ENCODE measurements around the gene FGGY. TPM values are rescaled to one million over a fixed set of nuclear protein-coding genes. Genes with fewer than 3 reads are reported as not detected.

FGGY gene
- total RNA-seq, 2 experiments from 2014 or later = 5.6 to 8.1 TPM

GRCh38 chr1:59664166-59664565, 367.3 kb downstream of the FGGY start:
- intact Hi-C loops (cut with DNase I, micrococcal nuclease) = no loop called here
- H3K27ac Mint-ChIP-seq = no peak overlapping the region
- H3K4me1 Mint-ChIP-seq = no peaks in the 10 kb centered on the region
- DNase-seq (no peak), ATAC-seq (no peak)
- H3K27me3 Mint-ChIP-seq = no peaks in the 10 kb centered on the region
- no peaks in the 10 kb centered on the region for H3K36me3 Mint-ChIP-seq (ENCODE audit: low read depth)
- ChIA-PET CTCF (no interaction called here), POLR2A (no interaction called here)
- H3K4me3 Mint-ChIP-seq = no peak overlapping the region
- H3K9me3 Mint-ChIP-seq (ENCODE audit: low read depth) = no peaks in the 10 kb centered on the region

GRCh38 chr1:59666106-59666505, 369.2 kb downstream of the FGGY start:
- no peak overlapping the region for H3K4me3 Mint-ChIP-seq
- no peak overlapping the region for H3K27ac Mint-ChIP-seq
- ATAC-seq (no peak), DNase-seq (no peak)
- POLR2A ChIA-PET = no interaction called here
- no peaks in the 10 kb centered on the region for H3K4me1 Mint-ChIP-seq
- no peaks in the 10 kb centered on the region for H3K27me3 Mint-ChIP-seq
- no peaks in the 10 kb centered on the region for H3K9me3 Mint-ChIP-seq (ENCODE audit: low read depth)
- no peaks in the 10 kb centered on the region for H3K36me3 Mint-ChIP-seq (ENCODE audit: low read depth)
- CTCF ChIA-PET = no interaction called here
- intact Hi-C loops (cut with DNase I, micrococcal nuclease) = no loop called here

DNA sequence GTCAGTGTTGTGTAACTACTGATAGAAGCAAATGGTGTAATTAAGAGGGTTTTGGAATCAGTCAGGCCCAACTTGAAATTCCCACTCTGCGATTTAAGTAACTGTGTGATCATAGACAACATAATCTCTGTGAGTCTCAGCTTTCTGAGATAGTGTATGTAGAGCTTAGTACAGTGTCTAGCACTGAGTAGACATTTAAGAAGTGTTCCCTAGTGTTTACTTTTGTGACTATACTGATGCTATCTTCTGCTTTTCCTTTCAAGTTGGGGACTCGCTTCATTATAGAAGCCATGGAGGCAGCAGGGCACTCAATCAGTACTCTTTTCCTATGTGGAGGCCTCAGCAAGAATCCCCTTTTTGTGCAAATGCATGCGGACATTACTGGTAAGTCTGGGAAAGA, 370.1 kb downstream of the FGGY start:
- no peaks in the 10 kb centered on the region for H3K4me1 Mint-ChIP-seq
- no peak overlapping the region for H3K27ac Mint-ChIP-seq
- ATAC-seq (no peak), DNase-seq (no peak)
- intact Hi-C loops (cut with DNase I, micrococcal nuclease) = no loop called here
- ChIA-PET CTCF (no interaction called here), POLR2A (no interaction called here)
- no peaks in the 10 kb centered on the region for H3K9me3 Mint-ChIP-seq (ENCODE audit: low read depth)
- no peak overlapping the region for H3K4me3 Mint-ChIP-seq
- no peaks in the 10 kb centered on the region for H3K36me3 Mint-ChIP-seq (ENCODE audit: low read depth)
- H3K27me3 Mint-ChIP-seq = no peaks in the 10 kb centered on the region

DNA sequence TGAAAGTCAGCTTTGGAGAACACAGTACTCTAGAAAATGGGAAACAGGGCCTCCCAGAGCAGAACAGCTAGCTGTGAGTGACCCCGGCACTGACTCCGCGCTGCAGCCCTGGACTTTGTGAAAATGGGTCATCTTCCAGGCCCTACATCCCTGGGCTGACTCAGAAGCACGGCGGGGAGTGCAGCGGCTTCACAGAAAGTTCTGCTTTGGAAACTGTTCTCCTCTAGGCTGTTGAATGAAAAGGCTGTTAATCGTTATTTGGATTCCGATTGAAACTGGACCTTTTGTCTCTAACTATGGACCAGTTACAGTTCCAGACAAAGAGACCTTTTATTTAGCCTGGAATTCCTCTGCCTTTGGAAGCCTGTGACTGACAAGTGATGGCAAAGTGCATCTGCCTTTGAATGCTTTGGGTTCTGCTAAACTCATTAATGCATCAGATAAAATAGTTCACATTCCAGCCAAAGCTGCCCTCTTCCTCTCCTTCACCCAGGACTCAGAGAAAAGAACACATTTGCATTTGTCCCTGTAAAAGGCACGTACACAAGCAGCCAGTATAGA, 372.9 kb downstream of the FGGY start:
- ChIA-PET POLR2A (no interaction called here), CTCF (no interaction called here)
- intact Hi-C loops (cut with DNase I, micrococcal nuclease) = no loop called here
- H3K4me3 Mint-ChIP-seq = no peak overlapping the region
- H3K4me1 Mint-ChIP-seq = no peaks in the 10 kb centered on the region
- H3K36me3 Mint-ChIP-seq (ENCODE audit: low read depth) = no peaks in the 10 kb centered on the region
- H3K9me3 Mint-ChIP-seq (ENCODE audit: low read depth) = no peaks in the 10 kb centered on the region
- no peak overlapping the region for H3K27ac Mint-ChIP-seq
- H3K27me3 Mint-ChIP-seq = no peaks in the 10 kb centered on the region
- no peak for DNase-seq
- ATAC-seq = no peak

GRCh38 chr1:59670662-59671061, 373.8 kb downstream of the FGGY start:
- ATAC-seq = no peak
- DNase-seq = no peak
- H3K36me3 Mint-ChIP-seq (ENCODE audit: low read depth) = no peaks in the 10 kb centered on the region
- no peaks in the 10 kb centered on the region for H3K4me1 Mint-ChIP-seq
- no peaks in the 10 kb centered on the region for H3K27me3 Mint-ChIP-seq
- no peaks in the 10 kb centered on the region for H3K9me3 Mint-ChIP-seq (ENCODE audit: low read depth)
- POLR2A ChIA-PET = no interaction called here
- no peak overlapping the region for H3K4me3 Mint-ChIP-seq
- H3K27ac Mint-ChIP-seq = no peak overlapping the region
- CTCF ChIA-PET = no interaction called here
- intact Hi-C loops (cut with DNase I, micrococcal nuclease) = no loop called here

DNA sequence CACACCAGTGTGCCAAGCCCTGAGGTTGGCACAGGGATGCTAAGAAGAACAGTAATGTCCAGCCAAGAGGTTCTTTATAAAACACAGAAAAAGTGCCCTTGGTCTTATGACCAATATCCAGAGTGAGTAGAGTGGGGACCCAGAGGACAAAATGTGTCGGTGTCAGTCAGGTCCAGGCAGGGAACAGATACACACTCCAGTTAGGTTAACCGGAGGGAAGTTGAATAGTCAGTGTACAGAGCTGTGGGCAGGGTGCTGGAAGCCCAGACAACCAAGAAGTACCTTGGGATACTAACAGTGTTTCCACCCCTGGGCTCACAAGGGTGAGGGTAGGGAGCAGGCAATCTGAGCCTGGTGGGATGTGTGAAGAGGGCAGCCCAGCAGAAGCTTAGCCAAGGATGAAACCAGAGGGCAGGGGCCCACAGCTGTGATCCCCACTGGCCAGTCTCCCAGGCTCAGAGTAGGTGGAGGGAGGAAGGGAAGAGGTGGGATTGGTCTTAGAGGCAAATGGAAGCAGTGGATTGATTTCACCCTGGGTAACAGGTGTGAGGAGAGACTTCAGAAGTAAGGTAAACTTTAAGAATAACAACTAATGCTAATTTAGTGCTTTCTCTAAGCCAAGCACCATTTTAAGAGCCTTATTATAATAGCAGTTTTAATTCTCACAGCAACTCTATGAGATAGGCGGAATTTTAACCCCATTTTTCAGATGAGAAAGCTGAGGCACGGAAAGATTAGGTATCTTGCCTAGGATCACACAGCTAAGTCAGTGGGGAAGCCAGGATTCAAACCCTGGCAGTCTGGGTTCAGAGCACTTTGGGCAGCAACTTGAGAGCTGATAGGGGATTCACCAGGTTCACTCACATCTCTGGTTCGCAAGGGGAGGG, 374.4 kb downstream of the FGGY start:
- H3K36me3 Mint-ChIP-seq (ENCODE audit: low read depth) = no peaks in the 10 kb centered on the region
- ChIA-PET POLR2A (no interaction called here), CTCF (no interaction called here)
- H3K9me3 Mint-ChIP-seq (ENCODE audit: low read depth) = no peaks in the 10 kb centered on the region
- H3K27me3 Mint-ChIP-seq = no peaks in the 10 kb centered on the region
- no peak for ATAC-seq
- no peak for DNase-seq
- intact Hi-C loops (cut with DNase I, micrococcal nuclease) = no loop called here
- no peak overlapping the region for H3K4me3 Mint-ChIP-seq
- H3K27ac Mint-ChIP-seq = no peak overlapping the region
- no peaks in the 10 kb centered on the region for H3K4me1 Mint-ChIP-seq

GRCh38 chr1:59671953-59672305, 375.0 kb downstream of the FGGY start:
- intact Hi-C loops (cut with DNase I, micrococcal nuclease) = no loop called here
- DNase-seq (no peak), ATAC-seq (no peak)
- Mint-ChIP-seq H3K27ac (no peak overlapping the region), H3K4me3 (no peak overlapping the region), H3K36me3 (ENCODE audit: low read depth) (no peaks in the 10 kb centered on the region), H3K9me3 (ENCODE audit: low read depth) (no peaks in the 10 kb centered on the region), H3K4me1 (no peaks in the 10 kb centered on the region), H3K27me3 (no peaks in the 10 kb centered on the region)
- ChIA-PET CTCF (no interaction called here), POLR2A (no interaction called here)

- H3K9me3 Mint-ChIP-seq (ENCODE audit: low read depth) = no peaks in the 10 kb centered on the region
- CTCF ChIA-PET = no interaction called here
- H3K36me3 Mint-ChIP-seq (ENCODE audit: low read depth) = no peaks in the 10 kb centered on the region
- intact Hi-C loops (cut with DNase I, micrococcal nuclease) = no loop called here
- H3K4me3 Mint-ChIP-seq = no peak overlapping the region
- H3K27ac Mint-ChIP-seq = no peak overlapping the region
- DNase-seq (no peak), ATAC-seq (no peak)
- POLR2A ChIA-PET = no interaction called here
- no peaks in the 10 kb centered on the region for H3K27me3 Mint-ChIP-seq
- no peaks in the 10 kb centered on the region for H3K4me1 Mint-ChIP-seq
Observed at GRCh38 chr1:59672851-59673572, 376.1 kb downstream of the FGGY start.

- no peak for ATAC-seq
- CTCF ChIA-PET = interaction anchor here (1.1 kb wide), 1 partner anchor 25 kb away, joined by 4 read pairs; no protein-coding TSS in a partner anchor
- POLR2A ChIA-PET = no interaction called here
- Mint-ChIP-seq H3K36me3 (ENCODE audit: low read depth) (no peaks in the 10 kb centered on the region), H3K9me3 (ENCODE audit: low read depth) (no peaks in the 10 kb centered on the region), H3K4me1 (no peaks in the 10 kb centered on the region), H3K4me3 (no peak overlapping the region), H3K27me3 (no peaks in the 10 kb centered on the region), H3K27ac (no peak overlapping the region)
- no peak for DNase-seq
- intact Hi-C loops (cut with DNase I, micrococcal nuclease) = no loop called here
Observed at GRCh38 chr1:59673573-59674450, 376.9 kb downstream of the FGGY start.

GRCh38 chr1:59674595-59674994, 377.7 kb downstream of the FGGY start:
- intact Hi-C loops (cut with DNase I, micrococcal nuclease) = no loop called here
- no peak overlapping the region for H3K27ac Mint-ChIP-seq
- DNase-seq = no peak
- no peak overlapping the region for H3K4me3 Mint-ChIP-seq
- ATAC-seq = no peak
- H3K9me3 Mint-ChIP-seq (ENCODE audit: low read depth) = no peaks in the 10 kb centered on the region
- no peaks in the 10 kb centered on the region for H3K27me3 Mint-ChIP-seq
- ChIA-PET POLR2A (no interaction called here), CTCF (interaction anchor here (1.1 kb wide), 1 partner anchor 24 kb away, joined by 4 read pairs; no protein-coding TSS in a partner anchor)
- H3K36me3 Mint-ChIP-seq (ENCODE audit: low read depth) = no peaks in the 10 kb centered on the region
- H3K4me1 Mint-ChIP-seq = no peaks in the 10 kb centered on the region

DNA sequence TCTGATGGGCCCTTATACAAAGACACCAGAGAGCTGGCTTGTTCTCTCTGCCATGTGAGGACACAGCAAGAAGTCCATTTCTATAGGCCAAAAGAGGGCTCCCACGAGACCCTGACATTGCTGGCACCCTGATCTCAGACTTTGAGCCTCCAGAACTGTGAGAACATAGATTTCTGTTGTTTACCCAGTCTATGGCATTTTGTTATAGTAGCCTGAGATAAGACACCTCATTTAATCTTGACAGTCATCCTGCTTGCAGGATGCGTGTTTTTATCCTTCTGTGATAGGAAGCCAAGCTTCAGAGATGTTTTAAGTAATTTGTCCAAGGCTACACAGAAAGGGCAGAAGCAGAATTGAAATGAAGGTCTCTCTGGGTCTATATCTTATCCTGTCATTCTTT, 379.0 kb downstream of the FGGY start:
- H3K4me3 Mint-ChIP-seq = no peak overlapping the region
- no peak overlapping the region for H3K27ac Mint-ChIP-seq
- H3K27me3 Mint-ChIP-seq = no peaks in the 10 kb centered on the region
- CTCF ChIA-PET = interaction anchor here (0.7 kb wide), 1 partner anchor 1055 kb away, joined by 3 read pairs; no protein-coding TSS in a partner anchor
- H3K4me1 Mint-ChIP-seq = no peaks in the 10 kb centered on the region
- POLR2A ChIA-PET = no interaction called here
- H3K36me3 Mint-ChIP-seq (ENCODE audit: low read depth) = no peaks in the 10 kb centered on the region
- intact Hi-C loops (cut with DNase I, micrococcal nuclease) = no loop called here
- ATAC-seq = no peak
- no peaks in the 10 kb centered on the region for H3K9me3 Mint-ChIP-seq (ENCODE audit: low read depth)
- no peak for DNase-seq

Data from activated CD4-positive, alpha-beta T cell treated with anti-CD3 and anti-CD28 coated beads for 36 hours (primary cell).